Adrenal gland (tissue), 5 donors: ENCODE data around the gene BTBD1.

Source experiments
- CTCF ChIP-seq, 6 experiments: fragments of 450-650 bp in 4 of 6; fragments of 200-600 bp in 2 of 6; sonication (generic) in 1 of 6; IDR thresholded peaks; 1 replicate in 5 of 6; 2 replicates in 1 of 6; pipeline versions ENCODE4 v1.5.1 to v1.8.0; 2016 to 2021; ENCODE audit warnings: antibody characterized with exemption in 6 of 6, mild to moderate bottlenecking in 2 of 6, moderate library complexity in 1 of 6
- POLR2A ChIP-seq, 2 donors: fragments of 450-650 bp; IDR thresholded peaks; one replicate each; pipeline ENCODE4 v1.6.1; 2017; ENCODE audit warnings: antibody characterized with exemption in 2 of 2, mild to moderate bottlenecking in 2 of 2, moderate library complexity in 1 of 2
- donor health status: DM: no; HTN: no; CAD: no.

DNA sequence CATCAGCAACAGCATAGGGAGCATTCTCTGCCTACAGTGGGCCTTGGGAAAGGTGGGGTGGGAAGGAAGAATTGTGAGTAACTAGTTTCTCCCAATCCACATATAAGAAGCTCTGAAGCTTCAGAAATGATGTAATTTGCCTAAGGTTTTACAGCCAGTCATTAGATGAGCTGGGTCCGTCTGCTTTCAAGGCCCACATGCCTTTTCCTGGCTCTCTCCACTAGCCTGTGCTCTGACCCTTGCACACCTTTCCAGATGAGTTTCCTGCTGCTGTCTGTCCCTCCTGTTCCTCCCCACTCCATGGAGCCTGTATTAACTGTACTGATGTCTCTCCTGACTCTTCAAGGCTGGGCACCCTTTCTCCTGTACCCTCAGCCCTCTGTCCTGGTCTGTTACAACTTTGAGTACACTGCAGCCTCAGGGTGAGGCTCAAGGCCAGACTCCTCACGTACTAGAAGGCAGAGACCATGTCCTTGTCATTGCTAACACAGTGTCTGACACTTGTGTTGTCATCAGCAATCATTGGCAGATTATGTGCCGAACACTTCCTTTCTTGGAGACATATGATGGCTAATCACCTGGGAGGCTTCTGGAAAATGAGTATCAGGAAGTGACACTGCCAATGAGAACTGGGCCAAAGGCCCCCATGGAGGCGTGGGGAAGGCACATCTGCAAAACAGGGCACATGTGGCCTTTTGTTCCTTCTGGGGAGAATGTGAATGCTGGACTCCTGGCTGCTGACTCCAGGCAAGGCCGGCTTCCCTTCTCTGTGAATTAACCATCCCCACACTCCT is 47.0 kb upstream of the BTBD1 start:
- TF ChIP-seq CTCF (IDR thresholded peaks at IDR 0.05) (no peak), POLR2A (IDR thresholded peaks at IDR 0.05) (no peak)
